Fibroblast of the conjunctiva (primary cell): ENCODE measurements around the gene CHCHD5.
"Not testable (repeated sequence)": the region's sequence is repeated elsewhere in the genome, so short reads cannot be mapped to it uniquely, and the experiment has no call there.

Experiments used
- DNase-seq: peaks from one replicate; pipeline ENCODE4 v3.0.0-alpha.2; 2010; ENCODE audit warnings: low read depth

Gene CHCHD5

DNA sequence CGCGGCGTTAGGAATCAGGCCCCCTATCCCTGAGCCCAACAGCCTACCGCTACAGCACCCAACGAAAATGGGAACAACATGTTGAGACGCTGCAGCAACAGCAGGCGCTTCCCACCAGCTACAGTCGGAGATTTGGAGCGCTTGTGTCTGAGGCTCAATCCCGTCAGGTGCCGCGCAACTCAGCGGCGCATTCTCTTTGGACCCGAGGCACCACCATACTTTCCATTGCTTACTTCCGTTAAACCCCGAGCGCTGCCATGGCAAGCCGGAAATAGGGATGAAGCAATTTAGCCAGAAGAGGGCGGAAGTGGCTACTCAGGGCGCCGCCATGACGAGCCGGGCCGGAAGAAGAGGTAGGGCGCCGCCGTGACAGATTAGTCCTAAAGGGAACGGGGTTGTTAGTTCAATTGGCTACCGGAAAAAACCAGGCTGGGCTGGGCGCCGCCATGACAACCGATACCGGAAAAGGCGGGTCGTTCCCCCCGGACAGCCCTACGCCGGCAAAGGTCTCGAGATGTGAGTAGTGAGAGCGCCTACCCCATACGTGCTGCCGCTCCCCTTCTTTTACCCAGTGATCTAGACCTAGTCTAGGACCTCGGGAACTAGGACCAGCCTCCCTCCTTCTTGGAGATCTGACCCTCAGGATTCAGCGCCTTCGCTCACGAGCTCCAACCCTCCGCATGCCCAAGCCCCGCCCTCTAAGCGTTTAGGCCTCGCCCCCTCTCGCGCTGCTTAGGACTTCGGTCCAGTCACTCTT lies at the start of gene CHCHD5:
Gene CHCHD5 (plus strand): TSS at position 476 of the 757 bp plus-strand sequence. CDS start 39 bp downstream, at position 515.
- peak; percentile 94 for DNase-seq

DNA sequence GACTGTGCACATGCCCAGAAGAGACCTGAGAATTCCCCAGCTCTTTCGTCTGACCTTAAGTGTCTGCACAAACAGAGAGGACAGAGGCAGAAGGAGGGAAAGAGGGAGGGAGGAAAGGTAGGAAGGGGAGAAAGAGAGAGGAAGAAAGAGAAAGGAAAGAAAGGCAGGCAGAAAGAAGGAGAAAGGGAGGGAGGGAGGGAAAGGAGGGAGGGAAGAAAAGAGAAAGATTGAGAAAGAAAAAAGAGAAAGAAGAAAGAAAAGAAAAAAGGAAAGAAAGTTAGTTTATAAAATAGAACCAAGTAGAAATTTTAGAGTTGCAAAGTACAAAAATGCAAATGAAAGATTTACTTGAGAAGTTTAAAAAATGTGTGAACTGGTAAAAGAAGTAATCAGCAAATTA lies 49.6 kb upstream of the CHCHD5 start:
- DNase-seq, result no peak

- not testable (repeated sequence) for DNase-seq
Measured at GRCh38 chr2:112536665-112537064, 47.7 kb upstream of the CHCHD5 start.

DNA sequence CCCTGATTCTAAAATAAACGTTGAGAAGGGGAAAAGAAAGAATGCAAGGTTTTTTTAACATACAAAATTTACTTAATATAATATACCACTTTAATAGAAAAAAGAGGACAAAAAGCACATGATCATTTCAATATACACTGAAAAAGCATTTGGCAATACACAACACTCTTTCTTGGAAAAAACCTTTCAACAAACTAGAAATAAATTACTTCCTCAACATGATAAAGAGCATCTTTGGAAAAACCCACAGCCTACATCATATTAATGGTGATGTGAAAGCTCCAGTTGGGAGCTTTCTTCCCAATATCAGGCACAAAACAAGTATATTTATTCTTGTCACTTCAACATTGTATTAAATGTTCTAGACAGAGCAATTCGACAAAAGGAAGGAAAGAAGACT lies 45.1 kb upstream of the CHCHD5 start:
- no peak for DNase-seq

DNA sequence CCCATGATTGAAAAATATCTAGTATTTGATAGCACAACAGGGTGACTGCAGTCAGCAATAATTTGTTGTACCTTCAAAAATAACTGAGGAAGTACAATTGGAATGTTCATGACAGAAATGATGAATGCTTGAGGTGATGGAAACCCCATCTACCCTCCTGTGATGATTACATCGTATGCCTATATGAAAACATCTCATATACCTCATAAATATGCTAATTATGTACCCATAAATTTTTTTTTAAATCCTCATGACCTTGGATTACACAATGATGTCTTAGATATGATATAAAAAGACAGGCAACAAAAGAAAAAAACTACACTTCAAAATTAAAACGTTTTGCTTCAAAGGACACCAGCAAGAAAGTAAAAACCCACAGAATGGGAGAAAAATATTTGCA lies 43.5 kb upstream of the CHCHD5 start:
- no peak for DNase-seq

- DNase-seq, result peak; percentile 14
Measured at GRCh38 chr2:112541315-112542122, 42.9 kb upstream of the CHCHD5 start.

DNA sequence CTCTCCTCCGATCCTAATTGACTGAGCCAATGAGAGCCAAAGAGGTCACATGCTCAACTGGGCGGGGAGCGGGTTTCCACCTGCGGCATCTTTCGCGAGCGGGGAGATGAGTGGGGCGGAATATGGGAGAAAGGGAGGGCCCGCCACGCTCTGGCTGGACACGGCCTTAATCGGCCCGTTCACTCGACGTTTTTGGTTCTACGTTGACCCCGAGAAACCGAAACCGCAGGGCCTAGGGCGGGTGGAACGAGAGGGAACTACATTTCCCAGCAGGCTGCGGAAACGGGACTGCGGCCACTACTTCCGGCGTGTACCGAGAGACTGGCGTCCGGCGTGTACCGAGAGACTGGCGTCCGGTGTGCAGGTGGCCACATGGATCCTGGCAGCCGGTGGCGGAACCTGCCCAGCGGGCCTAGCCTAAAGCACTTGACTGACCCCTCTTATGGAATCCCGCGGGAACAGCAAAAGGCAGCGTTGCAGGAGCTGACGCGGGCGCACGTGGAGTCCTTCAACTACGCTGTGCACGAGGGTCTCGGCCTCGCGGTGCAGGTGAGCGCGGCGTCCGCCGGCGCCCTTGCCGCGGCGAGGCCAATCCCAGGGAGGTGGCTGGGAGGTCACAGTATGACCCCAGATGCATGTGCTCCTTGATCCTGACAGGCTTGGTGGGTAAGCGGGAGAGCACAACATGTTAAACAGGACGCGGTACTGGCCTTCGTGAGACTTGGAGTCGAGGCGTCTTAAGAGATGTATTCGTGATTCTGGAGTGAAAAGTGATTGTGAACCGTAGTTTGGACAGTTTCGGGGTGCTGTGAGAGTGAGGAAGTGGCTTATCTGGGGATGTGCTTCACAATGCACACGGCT lies 42.1 kb upstream of the CHCHD5 start, which contains the start of gene POLR1B:
Gene POLR1B (plus strand): TSS at position 343 of the 861 bp plus-strand sequence. CDS start 30 bp downstream, at position 373.
- peak; percentile 49 for DNase-seq

GRCh38 chr2:112542984-112543661 lies 41.3 kb upstream of the CHCHD5 start:
- DNase-seq, result no peak

- peak; percentile 43 for DNase-seq
Measured at GRCh38 chr2:112547333-112547732, 37.1 kb upstream of the CHCHD5 start.

- DNase-seq, result no peak
Measured at GRCh38 chr2:112548980-112549379, 35.4 kb upstream of the CHCHD5 start.

- no peak for DNase-seq
Measured at GRCh38 chr2:112566104-112566503, 18.3 kb upstream of the CHCHD5 start.

DNA sequence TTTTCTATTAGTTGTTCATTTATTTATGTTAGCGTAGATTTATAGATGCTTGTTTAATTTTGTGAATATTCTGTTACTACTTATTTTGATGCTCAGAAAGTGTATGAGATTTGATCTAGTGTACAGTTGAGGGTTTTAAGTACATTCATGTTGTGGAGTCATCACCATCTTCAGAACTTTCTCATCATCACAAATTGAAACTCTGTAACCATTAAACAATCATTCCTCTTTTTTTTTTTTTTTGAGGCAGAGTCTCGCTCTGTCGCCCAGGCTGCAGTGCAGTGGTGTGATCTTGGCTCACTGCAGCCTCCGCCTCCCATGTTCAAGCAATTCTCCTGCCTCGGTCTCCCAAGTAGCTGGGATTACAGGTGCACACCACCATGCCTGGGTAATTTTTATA lies 17.9 kb upstream of the CHCHD5 start:
- not testable (repeated sequence) for DNase-seq

DNA sequence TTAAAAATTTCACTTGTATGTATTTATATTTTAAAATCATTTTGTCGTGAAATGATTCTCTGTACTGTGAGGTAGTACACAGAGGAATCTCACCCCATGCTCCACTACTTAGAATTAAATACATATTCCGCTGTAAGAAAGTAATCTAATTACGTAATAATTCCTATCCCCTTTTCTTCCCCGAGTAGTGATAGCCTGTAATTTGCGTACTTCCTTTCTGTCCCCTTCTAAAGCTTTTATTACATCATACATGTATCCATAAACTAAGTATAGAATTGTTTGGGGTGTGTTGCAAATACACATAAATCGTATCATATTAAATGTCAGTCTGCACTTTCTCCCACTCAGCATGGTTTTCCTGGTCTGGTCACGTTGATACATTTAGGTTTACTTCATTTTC lies 12.4 kb upstream of the CHCHD5 start:
- DNase-seq, result no peak

DNA sequence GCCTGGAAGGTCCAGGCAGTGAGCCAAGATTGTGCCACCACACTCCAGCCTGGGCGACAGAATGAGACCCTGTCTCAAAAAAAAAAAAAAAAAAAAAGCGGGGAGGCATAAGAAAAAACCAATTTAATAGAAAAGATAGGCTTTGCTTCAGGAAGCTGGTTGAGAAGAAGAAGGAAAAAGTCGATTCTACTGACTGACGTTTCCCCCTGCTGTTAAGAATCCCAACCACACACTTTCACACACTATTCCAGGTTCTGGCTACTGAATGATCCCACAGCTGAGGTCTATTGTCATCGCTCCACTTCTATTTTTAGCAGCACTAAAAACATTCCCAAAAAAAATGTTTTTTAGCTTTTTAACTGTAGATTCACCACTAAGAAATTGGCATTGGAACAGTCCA lies 6.7 kb upstream of the CHCHD5 start:
- no peak for DNase-seq

DNA sequence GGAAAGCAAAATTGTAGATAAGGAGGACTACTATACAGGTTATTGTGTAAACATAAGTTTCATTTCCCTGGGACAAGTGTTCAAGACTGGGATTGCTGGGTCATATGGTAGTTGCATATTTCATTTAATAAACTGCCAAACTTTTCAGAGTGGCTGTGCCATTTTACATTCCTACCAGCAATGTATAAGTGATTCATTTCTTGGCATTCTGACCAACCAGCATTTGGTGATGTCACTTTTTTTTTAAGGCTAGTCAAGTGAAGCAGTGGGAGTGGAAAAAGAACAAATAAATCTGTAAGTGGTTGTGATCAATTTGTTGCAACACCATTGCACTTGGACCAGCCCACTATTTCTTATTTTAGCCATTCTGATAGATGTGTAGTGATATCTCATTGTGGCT lies 5.2 kb upstream of the CHCHD5 start:
- peak; percentile 81 for DNase-seq

DNA sequence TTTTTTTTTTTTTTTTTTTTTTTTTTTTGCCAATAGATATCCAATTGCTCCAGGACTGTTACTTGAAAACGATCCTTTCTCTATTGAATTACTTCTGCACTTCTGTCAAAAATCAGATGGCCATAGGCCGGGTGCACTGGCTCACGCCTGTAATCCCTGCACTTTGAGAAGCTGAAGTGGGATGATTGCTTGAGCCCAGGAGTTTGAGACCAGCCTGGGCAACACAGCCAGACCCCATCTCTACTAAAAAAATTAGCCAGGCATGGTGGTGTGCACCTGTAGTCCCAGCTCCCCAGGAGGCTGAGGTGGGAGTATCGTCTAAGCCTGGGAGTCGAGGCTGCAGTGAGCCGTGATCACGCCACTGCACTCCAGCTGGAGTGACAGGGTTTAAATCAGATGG lies 4.3 kb upstream of the CHCHD5 start:
- no peak for DNase-seq

DNA sequence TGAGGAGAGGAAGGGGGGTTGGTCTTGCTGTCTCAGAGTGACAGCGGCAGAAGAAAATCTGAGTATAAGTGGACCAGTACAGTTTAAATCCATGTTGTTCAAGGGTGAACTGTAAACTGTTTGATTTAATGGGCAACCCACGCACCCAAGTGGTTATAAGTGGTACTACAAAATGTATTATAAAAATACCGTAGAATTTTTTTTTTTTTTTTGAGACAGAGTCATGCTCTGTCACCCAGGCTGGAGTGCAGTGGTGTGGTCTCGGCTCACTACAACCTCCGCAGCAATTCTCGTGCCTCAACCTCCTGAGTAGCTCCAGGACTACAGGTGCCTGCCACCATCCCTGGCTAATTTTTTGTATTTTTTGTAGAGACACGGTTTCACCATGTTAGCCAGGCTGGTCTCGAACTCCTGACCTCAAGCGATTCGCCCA lies 2.1 kb upstream of the CHCHD5 start:
- DNase-seq, result peak; percentile 53

DNA sequence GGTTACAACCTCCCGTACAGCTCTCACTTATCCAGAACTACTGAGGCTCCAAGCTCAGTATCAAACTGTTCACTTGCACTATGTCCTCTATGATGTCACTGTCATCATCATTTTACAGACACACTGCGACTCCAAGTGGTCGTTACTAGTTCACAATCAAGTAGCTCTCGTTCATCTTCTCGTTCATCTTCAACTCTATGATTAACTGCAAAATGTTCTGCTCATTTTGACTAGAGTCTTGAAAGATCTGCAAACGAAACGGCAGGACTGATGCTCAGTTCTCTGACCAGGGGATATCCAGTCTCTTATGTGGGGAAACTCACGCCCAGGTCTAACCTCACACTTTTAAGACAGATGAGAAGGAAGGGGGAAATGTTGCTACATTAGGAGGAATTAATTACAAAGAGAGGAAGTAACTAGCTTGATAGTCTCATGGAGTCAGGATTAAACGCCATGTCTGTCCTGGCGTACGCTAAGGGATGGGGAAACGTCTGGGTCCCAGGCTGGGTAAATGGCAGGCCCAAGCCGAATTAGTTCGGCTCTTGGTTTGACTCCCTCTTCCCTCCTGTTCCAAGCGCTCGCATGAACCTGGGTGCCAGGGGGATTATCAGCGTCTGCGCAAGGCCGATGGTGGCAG lies 794 bp upstream of the CHCHD5 start:
- DNase-seq, result no peak

DNA sequence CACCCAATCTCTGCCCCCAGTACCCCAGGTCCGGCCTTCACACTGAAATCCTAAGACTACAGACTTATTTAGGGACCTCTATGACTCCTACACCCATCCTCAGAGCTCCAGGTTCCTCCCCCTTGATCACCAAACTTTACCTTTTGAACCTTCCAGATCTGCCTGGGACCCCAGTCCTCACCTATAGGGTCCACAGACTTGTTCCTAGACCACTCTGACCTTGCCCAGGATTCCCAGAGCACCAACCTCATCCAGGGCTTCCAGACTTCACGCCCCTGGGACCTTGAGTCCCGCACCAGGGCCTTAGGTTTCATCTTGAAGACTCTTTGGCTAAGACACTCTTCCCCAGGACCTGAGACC lies 462 bp downstream of the CHCHD5 start:
- DNase-seq, result no peak

- DNase-seq, result no peak
Measured at GRCh38 chr2:112585400-112585799, 991 bp downstream of the CHCHD5 start.

GRCh38 chr2:112585873-112586464 lies 1.6 kb downstream of the CHCHD5 start:
- DNase-seq, result no peak
